ENCODE measurements around the gene FUT9. TPM values are rescaled to one million over a fixed set of nuclear protein-coding genes. Genes with fewer than 3 reads are reported as not detected.
"Not testable (repeated sequence)": the region's sequence is repeated elsewhere in the genome, so short reads cannot be mapped to it uniquely, and the experiment has no call there.

Gene FUT9
- total and polyA plus RNA-seq, 2 of the 8 experiments (the other 6 are each of a cell fraction or from before 2014, with no cell fraction given): 0.85 to 4.9 TPM

DNA sequence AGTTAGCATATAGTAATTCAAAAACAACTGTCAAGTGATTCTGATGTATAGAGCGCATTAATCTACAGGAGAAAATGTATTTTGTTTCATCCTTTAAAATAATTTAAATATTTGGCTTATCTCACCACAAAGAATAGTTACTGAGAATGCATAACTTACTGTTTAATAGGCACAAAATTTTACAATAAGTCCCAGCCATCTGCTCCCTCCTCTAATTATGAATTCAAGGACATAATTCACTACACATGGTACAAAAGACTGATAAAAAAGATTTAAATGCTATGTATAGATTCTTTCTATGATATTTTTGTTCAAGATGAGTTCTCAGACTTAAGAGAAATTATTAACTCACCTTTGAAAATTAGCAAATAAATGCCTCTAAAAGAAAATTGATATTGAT lies 242.0 kb downstream of the FUT9 start (continued):
- TF ChIP-seq, protein P1, sequence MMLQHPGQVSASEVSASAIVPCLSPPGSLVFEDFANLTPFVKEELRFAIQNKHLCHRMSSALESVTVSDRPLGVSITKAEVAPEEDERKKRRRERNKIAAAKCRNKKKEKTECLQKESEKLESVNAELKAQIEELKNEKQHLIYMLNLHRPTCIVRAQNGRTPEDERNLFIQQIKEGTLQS (IDR thresholded peaks at IDR 0.05; ENCODE audit: insufficient read depth, low read depth, low read length): no peak
- TF ChIP-seq FOSL1 (IDR thresholded peaks at IDR 0.05; ENCODE audit: insufficient read depth, low read depth, low read length): no peak
- no peak for TF ChIP-seq GTF2F1 (IDR thresholded peaks at IDR 0.05; ENCODE audit: borderline replicate concordance, low read depth, low read length)
- no peak for TF ChIP-seq JUN (IDR thresholded peaks at IDR 0.05; ENCODE audit: low read depth, low read length)
- TF ChIP-seq SP2 (IDR thresholded peaks at IDR 0.05; ENCODE audit: low read length): no peak

DNA sequence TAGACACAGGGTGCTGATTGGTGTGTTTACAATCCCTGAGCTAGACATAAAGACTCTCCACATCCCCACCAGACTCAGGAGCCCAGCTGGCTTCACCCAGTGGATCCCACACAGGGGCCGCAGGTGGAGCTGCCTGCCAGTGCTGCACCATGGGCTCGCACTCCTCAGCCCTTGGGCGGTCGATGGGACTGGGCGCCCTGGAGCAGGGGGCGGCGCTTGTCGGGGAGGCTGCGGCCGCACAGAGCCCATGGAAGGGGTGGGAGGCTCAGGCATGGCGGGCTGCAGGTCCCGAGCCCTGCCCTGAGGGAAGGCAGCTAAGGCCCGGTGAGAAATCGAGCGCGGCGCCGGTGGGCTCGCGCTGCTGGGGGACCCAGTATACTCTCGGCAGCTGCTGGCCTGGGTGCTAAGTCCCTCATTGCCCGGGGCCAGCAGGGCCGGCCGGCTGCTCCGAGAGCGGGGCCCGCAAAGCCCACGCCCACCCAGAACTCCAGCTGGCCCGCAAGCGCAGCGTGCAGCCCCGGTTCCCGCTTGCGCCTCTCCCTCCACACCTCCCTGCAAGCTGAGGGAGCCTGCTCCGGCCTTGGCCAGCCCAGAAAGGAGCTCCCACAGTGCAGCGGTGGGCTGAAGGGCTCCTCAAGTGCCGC lies 245.1 kb downstream of the FUT9 start:
- not testable (repeated sequence) for H3K79me1 ChIP-seq (ENCODE audit: low read depth, low read length); FAIRE-seq; H3K9ac ChIP-seq (replicated peaks in 1 of 4; ENCODE audit: extremely low read depth in 1 of 4, low read depth in 3 of 4, low read length in 3 of 4); H2BK15ac ChIP-seq (ENCODE audit: low read length); H2AK5ac ChIP-seq (ENCODE audit: low read depth, low read length); H4K91ac ChIP-seq (replicated peaks; ENCODE audit: insufficient read length, low read length); H3K56ac ChIP-seq (replicated peaks; ENCODE audit: insufficient read length, low read depth, low read length); H3K36me3 ChIP-seq (ENCODE audit: control insufficient read depth in 2 of 4, insufficient read depth in 4 of 4, low read length in 3 of 4); H3K4me2 ChIP-seq (ENCODE audit: insufficient read depth in 1 of 2, low read depth in 2 of 2, low read length in 2 of 2); H2BK120ac ChIP-seq (replicated peaks; ENCODE audit: low read depth, low read length); H4K5ac ChIP-seq (ENCODE audit: insufficient read length, low read depth, low read length); H3K23ac ChIP-seq (ENCODE audit: insufficient read length); H3K9me3 ChIP-seq (ENCODE audit: insufficient read depth in 2 of 2, low read depth in 1 of 2, low read length in 1 of 2); H3K79me2 ChIP-seq (ENCODE audit: control insufficient read depth in 1 of 2, insufficient read depth in 2 of 2, low read length in 2 of 2); H3K4ac ChIP-seq (replicated peaks; ENCODE audit: insufficient read length, low read depth, low read length); H2AFZ ChIP-seq (ENCODE audit: low read length); H3K14ac ChIP-seq (ENCODE audit: insufficient read length); H3K27ac ChIP-seq (ENCODE audit: low read depth, low read length); H2BK20ac ChIP-seq (ENCODE audit: low read length); H4K20me1 ChIP-seq (replicated peaks in 1 of 2; ENCODE audit: control insufficient read depth in 1 of 2, insufficient read depth in 2 of 2, low read length in 2 of 2); H2BK5ac ChIP-seq (ENCODE audit: low read depth, low read length); H3K18ac ChIP-seq (ENCODE audit: extremely low read depth, low read length); H3K23me2 ChIP-seq (ENCODE audit: low read depth, low read length); H3K27me3 ChIP-seq (replicated peaks in 1 of 4; ENCODE audit: control insufficient read depth in 3 of 4, extremely low read depth in 1 of 4, insufficient read depth in 3 of 4, low read length in 3 of 4); H4K8ac ChIP-seq (ENCODE audit: extremely low read depth, insufficient read depth, low read length); DNase-seq (ENCODE audit: low read depth in 1 of 2, low spot score in 2 of 2); H3K4me3 ChIP-seq (ENCODE audit: extremely low read depth in 1 of 4, insufficient read depth in 2 of 4, low read depth in 3 of 4, low read length in 4 of 4); H3K4me1 ChIP-seq (replicated peaks in 1 of 4; ENCODE audit: control insufficient read depth in 3 of 4, insufficient read depth in 4 of 4, low read length in 3 of 4); H2BK12ac ChIP-seq (ENCODE audit: low read depth, low read length)
- ChIA-PET CTCF (ENCODE audit: partially characterized antibody) (interaction anchor here (1.1 to 1.6 kb wide), 2 partner anchors 13 to 27 kb away, joined by 3 read pairs; no protein-coding TSS in a partner anchor), POLR2A (ENCODE audit: partially characterized antibody) (interaction anchor here (1.3 kb wide), 1 partner anchor 245 kb away, joined by 3 read pairs; the partner anchor contains the start of gene FUT9)
- 88% methylated on average over 33 of the region's 37 CpGs; no CpG with 5 or more reads in 1 of the 2 experiments for WGBS, 2 experiments (ENCODE audit: extremely low coverage in 1 of 2, insufficient coverage in 1 of 2, insufficient read length in 1 of 2, insufficient replicate concordance in 2 of 2, low coverage in 1 of 2, low lambda C conversion rate in 2 of 2, missing lambda C conversion rate in 1 of 2)
